Germinal center (tissue), 1 donor: ENCODE measurements around the gene PANK2.
"Not testable (repeated sequence)": the region's sequence is repeated elsewhere in the genome, so short reads cannot be mapped to it uniquely, and the experiment has no call there.

Experiments used
- DNase-seq: peaks from one replicate; pipeline ENCODE4 v3.0.0; 2012; ENCODE audit warnings: mixed read lengths, low spot score

PANK2 gene

DNA sequence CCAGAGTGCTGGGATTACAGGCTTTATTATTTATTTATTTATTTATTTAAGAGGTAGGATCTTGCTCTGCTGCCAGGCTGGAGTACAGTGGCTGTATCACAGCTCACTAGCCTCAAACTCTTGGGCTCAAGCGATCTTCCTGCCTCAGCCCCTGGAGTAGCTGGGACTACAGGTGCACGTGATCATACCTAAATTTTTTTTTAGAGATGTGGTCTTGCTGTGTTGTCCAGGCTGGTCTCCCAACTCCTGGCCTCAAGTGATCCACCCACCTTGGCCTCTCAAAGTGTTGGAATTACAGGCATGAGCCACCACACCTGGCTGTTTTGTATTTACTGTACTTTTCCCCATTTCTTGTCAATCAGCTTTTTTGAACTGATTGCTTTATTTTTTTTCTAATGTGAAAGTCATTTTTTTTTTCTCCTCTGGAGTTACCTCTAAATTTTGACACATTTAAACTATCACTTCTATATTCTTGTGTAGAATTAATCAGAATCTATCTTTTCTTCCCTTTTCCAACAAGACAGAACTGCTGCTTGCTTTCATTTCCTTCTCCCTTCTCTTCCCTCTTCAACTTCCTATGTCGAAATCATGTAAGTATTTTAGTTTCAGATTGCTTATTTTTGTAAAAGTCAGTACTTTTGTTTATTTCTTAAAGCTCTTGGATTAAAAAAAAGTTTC, 12.0 kb downstream of the PANK2 start:
- DNase-seq, result no peak

DNA sequence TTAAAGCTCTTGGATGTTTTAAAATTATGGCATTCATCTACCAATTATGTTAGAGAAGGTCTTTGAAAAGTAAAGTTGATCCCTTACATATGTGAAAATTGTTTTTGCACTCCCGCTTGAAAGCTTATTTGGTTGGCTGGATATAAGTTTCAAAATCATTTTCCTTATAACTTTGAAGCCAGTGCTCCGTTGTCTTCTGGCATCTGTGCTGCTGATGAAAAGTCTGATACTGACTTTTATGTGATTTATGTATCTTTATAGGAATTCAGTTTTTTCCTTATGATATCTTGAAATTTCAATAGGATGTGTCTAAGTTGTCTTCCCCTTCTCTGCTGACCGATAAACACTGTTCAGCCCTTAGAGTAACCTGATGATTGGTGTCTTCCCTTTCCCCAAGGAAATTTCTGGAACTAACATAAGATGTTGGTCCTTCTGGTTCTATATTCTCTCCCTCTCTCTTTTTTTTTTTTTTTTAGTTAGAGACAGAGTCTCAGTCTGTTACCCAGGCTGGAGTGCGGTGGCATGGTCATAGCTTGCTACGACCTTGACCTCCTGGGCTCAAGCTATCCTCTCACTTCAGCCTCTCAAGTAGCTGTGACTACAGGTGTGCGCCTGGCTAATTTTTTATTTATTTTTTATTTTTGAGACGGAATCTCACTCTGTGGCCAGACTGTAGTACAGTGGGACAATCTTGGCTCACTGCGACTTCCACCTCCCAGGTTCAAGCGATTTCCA, 12.7 kb downstream of the PANK2 start:
- no peak for DNase-seq

- no peak for DNase-seq
Observed at GRCh38 chr20:3902446-3902845, 13.3 kb downstream of the PANK2 start.

DNA sequence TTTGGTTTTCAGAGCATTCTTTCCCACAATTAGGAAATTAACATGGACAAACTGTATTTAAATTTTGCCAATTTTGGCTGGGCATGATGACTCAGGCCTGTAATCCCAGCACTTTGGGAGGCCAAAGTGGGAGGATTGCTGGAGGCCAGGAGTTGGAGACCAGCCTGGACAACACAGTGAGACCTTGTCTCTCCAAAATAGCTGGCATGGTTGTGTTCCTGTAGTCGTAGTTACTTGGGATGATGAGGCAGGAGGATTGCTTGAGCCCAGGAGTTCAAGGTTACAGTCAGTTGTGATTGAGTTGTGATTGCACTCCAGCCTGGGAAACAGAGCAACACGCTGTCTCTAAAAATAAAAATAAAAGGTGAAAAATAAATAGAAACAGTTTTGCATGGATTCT, 15.0 kb downstream of the PANK2 start:
- no peak for DNase-seq

GRCh38 chr20:3904857-3905256, 15.7 kb downstream of the PANK2 start:
- no peak for DNase-seq

GRCh38 chr20:3906744-3907721, 17.8 kb downstream of the PANK2 start:
- DNase-seq, result not testable (repeated sequence)

DNA sequence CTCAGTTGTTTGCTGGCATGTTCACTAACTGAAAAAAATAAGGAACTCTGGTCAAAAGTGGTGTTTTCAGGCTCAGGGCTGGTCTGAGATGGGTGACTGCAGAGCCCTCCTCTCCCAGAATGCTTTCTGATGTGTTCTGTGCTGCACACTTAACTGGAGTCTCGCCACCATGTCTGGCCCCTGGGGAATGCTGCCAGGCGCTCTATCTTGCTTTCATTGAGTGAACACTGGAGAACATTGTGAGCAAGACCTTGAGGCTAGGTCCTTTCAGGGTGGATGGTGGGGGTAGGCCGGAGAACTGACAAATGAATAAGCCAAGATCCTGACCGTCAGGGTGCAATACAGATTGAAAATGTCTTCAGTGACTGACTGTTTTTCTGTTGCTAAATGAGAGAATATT, 19.5 kb downstream of the PANK2 start:
- no peak for DNase-seq

DNA sequence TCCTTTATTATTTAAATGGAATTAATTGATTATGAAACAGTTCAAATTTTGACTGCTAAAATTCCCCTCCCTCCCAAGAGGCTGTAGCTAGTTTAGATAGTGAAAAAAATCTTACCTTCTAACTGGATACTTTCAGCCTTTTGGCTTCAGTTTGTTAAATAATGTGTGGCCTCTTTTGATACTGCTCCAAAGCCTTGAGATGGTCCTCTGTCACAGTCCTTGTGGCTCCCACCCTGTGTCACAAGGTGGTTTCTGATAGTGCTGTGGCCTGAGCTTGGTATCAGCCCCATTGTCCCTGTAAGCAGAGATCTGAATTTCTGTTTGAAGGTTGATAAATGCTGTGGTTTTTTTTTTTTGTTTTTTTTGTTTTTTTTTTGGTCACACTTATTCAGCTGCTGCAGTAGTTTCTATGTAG, 20.8 kb downstream of the PANK2 start:
- no peak for DNase-seq

DNA sequence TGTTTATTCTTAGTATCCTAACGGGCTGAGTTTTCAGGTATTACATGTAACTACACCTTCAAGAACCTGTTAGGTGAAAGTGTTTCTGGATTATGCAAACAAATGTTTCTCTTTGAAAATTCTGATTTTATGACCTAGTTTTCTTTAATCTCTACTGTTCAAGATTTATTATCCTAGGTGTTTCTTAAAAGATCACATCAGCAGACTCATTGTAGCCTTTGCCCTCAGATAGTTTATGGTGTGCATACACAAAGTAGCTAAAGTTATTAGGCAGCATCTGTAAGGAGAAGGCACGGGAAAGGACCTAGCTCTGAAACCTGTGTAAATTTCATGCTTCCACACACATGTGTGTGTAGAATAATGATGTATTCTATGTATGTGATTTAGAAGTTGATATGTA, 21.7 kb downstream of the PANK2 start:
- DNase-seq, result no peak

- no peak for DNase-seq
Observed at GRCh38 chr20:3911956-3912355, 22.8 kb downstream of the PANK2 start.

DNA sequence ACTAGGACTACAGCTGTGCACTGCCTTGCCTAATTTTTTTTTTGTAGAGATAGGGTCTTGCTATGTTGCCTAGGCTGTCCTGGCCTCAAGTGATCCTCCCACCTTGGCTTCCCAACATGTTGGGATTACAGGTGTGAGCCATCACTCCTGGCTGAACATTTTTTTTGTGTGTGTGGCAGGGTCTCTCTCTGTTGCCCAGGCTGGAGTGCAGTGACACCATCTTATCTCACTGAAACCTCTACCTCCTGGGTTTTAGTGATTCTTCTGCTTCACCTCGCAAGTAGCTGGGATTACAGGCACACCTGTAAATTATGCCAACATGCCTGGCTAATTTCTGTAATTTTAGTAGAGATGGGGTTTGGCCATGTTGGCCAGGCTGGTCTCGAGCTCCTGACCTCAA, 25.3 kb downstream of the PANK2 start:
- DNase-seq, result no peak

GRCh38 chr20:3915691-3916090, 26.5 kb downstream of the PANK2 start:
- DNase-seq, result no peak

DNA sequence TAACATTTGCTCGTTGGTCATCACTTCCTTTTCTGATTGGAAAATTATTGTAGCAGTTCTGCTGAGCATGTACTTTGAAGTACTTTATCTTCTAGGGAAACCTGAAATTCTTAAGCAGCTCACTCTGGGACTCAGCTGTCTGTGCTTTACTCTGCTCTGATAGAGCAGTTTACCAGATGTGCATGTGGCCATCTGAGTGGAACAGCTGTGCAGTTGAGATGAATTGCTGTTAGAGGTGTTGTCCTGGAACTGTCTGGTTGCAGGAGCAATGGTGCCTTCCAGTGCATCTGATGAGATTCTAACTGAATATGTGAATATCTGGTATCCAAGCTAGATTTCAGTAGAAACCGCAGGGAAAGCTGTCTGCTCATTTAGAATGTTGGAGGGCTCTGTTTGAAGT, 27.2 kb downstream of the PANK2 start:
- DNase-seq, result no peak

DNA sequence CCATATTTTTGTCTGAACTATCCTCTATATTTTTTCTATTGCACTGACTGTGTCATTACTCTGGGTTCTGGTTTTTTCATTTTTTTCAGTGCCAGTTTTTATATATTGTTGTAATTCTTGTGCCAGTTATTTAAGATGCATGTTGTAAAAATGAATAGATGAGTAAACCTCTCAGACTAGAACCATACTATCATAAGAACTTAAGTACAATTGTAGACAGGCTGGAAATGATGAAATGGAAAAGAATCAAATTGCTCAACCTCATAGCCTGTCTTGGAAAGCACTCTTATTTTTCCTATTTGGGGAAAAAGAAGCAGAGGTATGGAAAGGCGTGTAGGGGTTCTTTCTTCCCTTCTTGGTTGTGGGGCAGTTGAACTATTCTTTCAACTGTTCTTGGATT, 30.2 kb downstream of the PANK2 start:
- DNase-seq, result no peak

- no peak for DNase-seq
Observed at GRCh38 chr20:3922223-3922982, 33.2 kb downstream of the PANK2 start.

GRCh38 chr20:3922983-3923339, 33.8 kb downstream of the PANK2 start:
- DNase-seq, result no peak

DNA sequence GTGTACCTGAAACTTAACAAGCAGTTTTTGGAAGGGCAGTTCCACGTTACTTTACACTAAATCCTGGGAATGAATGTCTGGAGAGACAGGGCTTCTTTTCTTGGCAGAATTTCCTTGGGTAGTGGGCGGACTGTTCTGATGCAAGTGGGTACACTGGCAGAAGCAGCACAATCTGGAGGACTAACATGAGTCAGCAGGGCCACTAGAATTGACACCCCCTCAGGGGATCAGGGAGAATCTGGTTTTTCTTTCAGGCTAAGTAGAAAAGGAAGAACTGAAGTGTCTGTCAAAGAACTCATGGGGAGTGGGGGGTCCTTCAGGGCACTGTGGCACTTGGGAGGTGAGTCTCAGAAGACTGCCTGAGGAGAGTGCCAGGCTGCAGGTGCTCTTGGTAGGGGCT, 34.6 kb downstream of the PANK2 start:
- no peak for DNase-seq

DNA sequence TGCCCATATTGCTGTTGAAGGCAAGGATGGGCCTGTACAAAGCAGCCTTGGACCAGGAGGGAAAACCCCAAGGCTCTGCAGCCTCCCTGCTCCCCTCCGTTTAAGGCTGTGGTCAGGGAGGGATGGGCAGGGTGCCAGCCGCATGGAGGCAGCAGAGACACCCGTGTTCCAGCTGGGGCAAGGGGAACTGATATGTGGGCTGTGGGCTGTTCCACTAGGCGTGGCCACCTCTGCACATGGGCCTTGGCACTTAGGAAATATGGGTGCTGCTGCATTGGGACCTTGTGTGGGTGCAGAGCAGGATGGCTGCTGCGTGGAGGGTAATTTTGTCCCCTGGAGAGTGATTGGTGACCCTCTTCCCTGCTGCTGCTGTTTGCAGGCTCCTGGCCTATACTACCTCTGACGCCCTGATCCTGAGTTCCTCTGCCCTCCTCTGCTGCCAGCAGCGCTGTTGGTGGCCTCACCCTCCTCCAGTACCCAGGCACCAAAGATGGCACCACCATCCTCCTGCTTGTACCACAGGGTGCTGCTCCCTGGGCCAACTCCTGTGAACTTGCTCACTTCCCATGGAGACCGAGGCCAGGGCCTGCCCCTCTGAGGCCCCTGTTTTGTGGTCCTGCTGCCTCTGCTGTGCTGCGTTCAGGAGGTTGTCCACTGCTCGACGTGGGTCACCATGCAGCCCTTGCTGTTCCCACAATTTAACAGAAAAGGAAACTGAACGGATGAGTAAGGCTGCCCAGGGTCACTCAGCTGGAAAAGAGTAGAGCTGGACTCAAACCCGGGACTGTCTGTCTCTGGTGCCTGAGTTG, 35.3 kb downstream of the PANK2 start:
- no peak for DNase-seq

DNA sequence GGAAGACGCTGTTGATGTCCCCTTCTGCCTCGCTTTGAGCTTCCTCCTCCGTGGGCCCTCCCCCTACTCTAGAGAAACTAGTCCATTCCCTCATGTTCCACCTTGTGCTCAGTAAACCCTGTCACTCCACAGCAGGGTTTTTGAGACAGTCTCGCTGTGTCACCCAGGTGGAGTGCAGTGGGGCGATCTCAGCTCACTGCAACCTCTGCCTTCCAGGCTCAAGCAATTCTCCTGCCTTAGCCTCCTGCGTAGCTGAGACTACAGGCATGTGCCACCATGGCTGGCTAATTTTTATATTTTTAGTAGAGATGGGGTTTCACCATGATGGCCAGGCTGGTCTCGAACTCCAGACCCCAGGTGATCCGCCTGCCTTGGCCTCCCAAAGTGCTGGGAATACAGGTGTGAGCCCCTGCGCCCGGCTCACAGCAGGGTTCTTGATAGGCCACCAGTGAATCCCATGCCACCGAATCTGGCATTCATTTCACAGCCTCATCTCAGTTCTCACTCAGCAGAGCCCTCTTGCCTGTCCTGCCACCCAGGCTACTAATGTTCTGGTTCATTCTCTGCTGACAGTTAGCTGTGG, 36.0 kb downstream of the PANK2 start:
- no peak for DNase-seq

DNA sequence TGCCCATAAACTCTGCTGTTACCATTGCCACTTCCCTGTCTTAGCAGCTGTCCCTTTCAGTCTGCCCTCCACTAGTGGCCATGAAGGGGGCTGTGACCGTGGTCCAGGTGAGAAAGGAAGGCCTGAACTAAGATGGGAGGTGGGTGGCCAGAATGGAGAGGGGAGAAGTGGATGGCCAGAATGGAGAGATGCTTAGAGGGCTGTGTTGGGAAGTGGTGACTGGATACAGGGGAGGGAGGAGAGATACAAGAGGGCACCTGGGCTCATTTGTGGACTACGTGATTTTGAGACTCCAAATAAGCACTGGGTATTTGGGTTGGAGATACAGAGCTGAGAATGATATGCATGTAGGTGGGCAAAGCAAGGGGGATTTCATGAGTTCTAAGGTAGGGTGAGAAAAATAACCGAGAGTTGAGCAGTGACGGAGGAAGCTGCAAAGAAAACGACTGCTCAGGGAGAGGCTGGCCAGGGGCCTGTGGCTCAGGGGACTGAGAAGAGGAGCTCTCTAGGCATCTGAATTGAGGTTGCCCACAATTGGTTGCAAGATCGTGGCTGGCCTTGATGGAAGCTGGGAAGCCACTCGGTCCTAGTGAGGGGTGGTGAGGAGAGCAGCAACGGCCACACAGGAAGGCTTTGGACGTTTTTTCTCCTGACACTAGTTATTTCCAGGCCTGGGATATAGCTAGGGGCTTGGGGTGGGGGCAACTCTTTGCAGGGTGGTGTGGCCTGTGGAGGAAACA, 36.9 kb downstream of the PANK2 start:
- DNase-seq, result no peak
